ENCODE measurements around the gene RARA. TPM values are rescaled to one million over a fixed set of nuclear protein-coding genes. Genes with fewer than 3 reads are reported as not detected.
A peak's percentile ranks its signal among the peaks of the same experiment; 100 is the strongest.

Gene RARA
- total RNA-seq, 2 donors from 2014 or later, result 46.8 to 73.4 TPM

- peak overlapping the region; percentile 60 to 67 for H3K27ac ChIP-seq
- no peaks in the 10 kb centered on the region for H3K36me3 ChIP-seq
- ATAC-seq (ENCODE audit: insufficient number of reproducible peaks, low FRiP score, low read depth) (no peak), DNase-seq (ENCODE audit: low spot score) (no peak)
- TF ChIP-seq, protein P1, sequence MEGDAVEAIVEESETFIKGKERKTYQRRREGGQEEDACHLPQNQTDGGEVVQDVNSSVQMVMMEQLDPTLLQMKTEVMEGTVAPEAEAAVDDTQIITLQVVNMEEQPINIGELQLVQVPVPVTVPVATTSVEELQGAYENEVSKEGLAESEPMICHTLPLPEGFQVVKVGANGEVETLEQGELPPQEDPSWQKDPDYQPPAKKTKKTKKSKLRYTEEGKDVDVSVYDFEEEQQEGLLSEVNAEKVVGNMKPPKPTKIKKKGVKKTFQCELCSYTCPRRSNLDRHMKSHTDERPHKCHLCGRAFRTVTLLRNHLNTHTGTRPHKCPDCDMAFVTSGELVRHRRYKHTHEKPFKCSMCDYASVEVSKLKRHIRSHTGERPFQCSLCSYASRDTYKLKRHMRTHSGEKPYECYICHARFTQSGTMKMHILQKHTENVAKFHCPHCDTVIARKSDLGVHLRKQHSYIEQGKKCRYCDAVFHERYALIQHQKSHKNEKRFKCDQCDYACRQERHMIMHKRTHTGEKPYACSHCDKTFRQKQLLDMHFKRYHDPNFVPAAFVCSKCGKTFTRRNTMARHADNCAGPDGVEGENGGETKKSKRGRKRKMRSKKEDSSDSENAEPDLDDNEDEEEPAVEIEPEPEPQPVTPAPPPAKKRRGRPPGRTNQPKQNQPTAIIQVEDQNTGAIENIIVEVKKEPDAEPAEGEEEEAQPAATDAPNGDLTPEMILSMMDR (IDR thresholded peaks at IDR 0.05), result no peak
- H3K4me3 ChIP-seq, result no peak overlapping the region
- H3K9me3 ChIP-seq, result no peaks in the 10 kb centered on the region
- peaks cover 91 to 99% of the 10 kb centered on the region in 2 donors for H3K4me1 ChIP-seq (ENCODE audit: control insufficient read depth in 1 of 2, low read depth in 2 of 2)
- no peaks in the 10 kb centered on the region for H3K27me3 ChIP-seq (replicated peaks; ENCODE audit: insufficient read depth)
Observed at GRCh38 chr17:40327735-40328385, 18.9 kb downstream of the RARA start.

- H3K4me1 ChIP-seq (ENCODE audit: control insufficient read depth in 1 of 2, low read depth in 2 of 2), result peaks cover 91 to 99% of the 10 kb centered on the region in 2 donors
- TF ChIP-seq, protein P1 (IDR thresholded peaks at IDR 0.05), result no peak
- H3K4me3 ChIP-seq, result no peak overlapping the region
- DNase-seq (ENCODE audit: low spot score) (no peak), ATAC-seq (ENCODE audit: insufficient number of reproducible peaks, low FRiP score, low read depth) (no peak)
- peak overlapping the region; percentile 60 to 67 for H3K27ac ChIP-seq
- H3K27me3 ChIP-seq (replicated peaks; ENCODE audit: insufficient read depth), result no peaks in the 10 kb centered on the region
- H3K9me3 ChIP-seq, result no peaks in the 10 kb centered on the region
- no peaks in the 10 kb centered on the region for H3K36me3 ChIP-seq
Observed at GRCh38 chr17:40328386-40328766, 19.4 kb downstream of the RARA start.

DNA sequence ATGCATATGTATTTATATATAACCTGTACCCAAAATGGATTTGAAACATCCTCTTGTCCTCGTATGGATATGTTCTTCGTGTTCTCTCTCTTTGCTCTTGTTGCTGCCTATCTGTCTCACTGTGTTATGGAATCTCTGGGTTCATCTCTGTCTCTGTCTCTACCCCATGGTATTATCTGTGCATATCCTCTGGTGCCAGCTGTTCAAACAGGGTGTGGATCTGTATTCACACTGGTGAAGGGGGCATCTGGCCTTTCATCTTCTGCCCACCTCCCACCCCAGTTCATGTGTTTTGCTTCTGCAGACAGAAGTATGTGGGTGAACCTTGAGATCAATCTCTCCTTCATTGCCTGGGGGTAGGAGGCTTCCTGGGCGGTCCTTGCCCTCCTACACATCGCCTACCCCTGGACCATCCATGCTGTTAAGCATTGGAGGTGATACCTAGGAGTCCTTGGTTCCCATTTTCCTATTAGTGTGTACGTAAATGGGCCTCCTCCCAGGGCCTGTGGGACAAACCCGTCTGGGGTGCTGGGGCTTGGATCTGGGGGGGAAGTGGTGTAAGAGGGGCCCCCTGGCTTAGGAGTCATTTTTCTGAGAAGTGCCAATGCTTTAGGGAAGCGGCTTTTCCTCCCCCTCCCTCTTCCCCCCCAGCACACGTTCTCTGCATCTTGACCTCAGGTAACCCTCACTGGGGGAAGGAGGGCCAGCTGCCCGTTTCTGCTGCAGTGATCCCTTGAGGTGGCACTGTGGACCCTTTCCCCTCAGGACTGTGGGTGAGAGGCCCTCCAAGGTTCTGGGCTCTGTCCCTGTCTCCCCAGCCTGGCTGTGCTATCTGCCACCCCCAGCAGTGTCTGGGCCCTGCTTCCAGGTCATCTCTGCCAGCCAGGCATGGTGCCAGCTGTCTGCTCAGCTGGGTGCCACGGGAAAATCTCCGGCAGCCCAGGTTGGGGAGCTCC lies 21.1 kb downstream of the RARA start:
- no peak for ATAC-seq (ENCODE audit: insufficient number of reproducible peaks, low FRiP score, low read depth)
- peak overlapping the region; percentile 33 for H3K4me3 ChIP-seq
- H3K4me1 ChIP-seq (ENCODE audit: control insufficient read depth in 1 of 2, low read depth in 2 of 2), result peaks cover 94 to 100% of the 10 kb centered on the region in 2 donors
- H3K27me3 ChIP-seq (replicated peaks; ENCODE audit: insufficient read depth), result no peaks in the 10 kb centered on the region
- DNase-seq (ENCODE audit: low spot score), result no peak
- H3K36me3 ChIP-seq, result no peaks in the 10 kb centered on the region
- no peaks in the 10 kb centered on the region for H3K9me3 ChIP-seq
- peak overlapping the region; percentile 70 to 71 for H3K27ac ChIP-seq
- TF ChIP-seq, protein P1 (IDR thresholded peaks at IDR 0.05), result no peak

DNA sequence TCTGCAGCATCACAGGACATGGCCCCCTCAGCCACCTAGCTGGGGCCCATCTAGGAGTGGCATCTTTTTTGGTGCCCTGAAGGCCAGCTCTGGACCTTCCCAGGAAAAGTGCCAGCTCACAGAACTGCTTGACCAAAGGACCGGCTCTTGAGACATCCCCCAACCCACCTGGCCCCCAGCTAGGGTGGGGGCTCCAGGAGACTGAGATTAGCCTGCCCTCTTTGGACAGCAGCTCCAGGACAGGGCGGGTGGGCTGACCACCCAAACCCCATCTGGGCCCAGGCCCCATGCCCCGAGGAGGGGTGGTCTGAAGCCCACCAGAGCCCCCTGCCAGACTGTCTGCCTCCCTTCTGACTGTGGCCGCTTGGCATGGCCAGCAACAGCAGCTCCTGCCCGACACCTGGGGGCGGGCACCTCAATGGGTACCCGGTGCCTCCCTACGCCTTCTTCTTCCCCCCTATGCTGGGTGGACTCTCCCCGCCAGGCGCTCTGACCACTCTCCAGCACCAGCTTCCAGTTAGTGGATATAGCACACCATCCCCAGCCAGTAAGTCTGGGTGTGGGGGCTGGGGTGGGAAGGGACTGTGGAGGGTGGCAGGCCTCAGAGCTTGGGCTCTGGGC lies 22.0 kb downstream of the RARA start:
- H3K36me3 ChIP-seq, result no peaks in the 10 kb centered on the region
- H3K9me3 ChIP-seq, result no peaks in the 10 kb centered on the region
- H3K27ac ChIP-seq, result peak overlapping the region; percentile 70 to 71
- TF ChIP-seq, protein P1 (IDR thresholded peaks at IDR 0.05), result no peak
- H3K27me3 ChIP-seq (replicated peaks; ENCODE audit: insufficient read depth), result no peaks in the 10 kb centered on the region
- peak overlapping the region; percentile 33 for H3K4me3 ChIP-seq
- DNase-seq (ENCODE audit: low spot score) (no peak), ATAC-seq (ENCODE audit: insufficient number of reproducible peaks, low FRiP score, low read depth) (no peak)
- peaks cover 95 to 100% of the 10 kb centered on the region in 2 donors for H3K4me1 ChIP-seq (ENCODE audit: control insufficient read depth in 1 of 2, low read depth in 2 of 2)

Data from thoracic aorta (tissue), 2 donors.